Uterus (tissue), 2 donors: ENCODE data around the gene RPS4Y1.
"Not testable (repeated sequence)": the region's sequence is repeated elsewhere in the genome, so short reads cannot be mapped to it uniquely, and the experiment has no call there.

ENCODE experiments used
- POLR2A ChIP-seq, 2 donors: fragments of 450-650 bp; IDR thresholded peaks; one replicate each; pipeline ENCODE4 v1.6.1; 2016; ENCODE audit warnings: antibody characterized with exemption in 2 of 2, mild to moderate bottlenecking in 1 of 2, moderate library complexity in 1 of 2
- TF ChIP-seq, protein P1 (sequence below), 4 experiments: fragments of 200-600 bp in 2 of 4; fragments of 450-650 bp in 2 of 4; sonication (generic) in 2 of 4; IDR thresholded peaks; one replicate each; pipeline ENCODE4 v1.5.1; 2016 to 2019; ENCODE audit warnings: antibody characterized with exemption in 4 of 4, mild to moderate bottlenecking in 2 of 4, moderate library complexity in 1 of 4

DNA sequence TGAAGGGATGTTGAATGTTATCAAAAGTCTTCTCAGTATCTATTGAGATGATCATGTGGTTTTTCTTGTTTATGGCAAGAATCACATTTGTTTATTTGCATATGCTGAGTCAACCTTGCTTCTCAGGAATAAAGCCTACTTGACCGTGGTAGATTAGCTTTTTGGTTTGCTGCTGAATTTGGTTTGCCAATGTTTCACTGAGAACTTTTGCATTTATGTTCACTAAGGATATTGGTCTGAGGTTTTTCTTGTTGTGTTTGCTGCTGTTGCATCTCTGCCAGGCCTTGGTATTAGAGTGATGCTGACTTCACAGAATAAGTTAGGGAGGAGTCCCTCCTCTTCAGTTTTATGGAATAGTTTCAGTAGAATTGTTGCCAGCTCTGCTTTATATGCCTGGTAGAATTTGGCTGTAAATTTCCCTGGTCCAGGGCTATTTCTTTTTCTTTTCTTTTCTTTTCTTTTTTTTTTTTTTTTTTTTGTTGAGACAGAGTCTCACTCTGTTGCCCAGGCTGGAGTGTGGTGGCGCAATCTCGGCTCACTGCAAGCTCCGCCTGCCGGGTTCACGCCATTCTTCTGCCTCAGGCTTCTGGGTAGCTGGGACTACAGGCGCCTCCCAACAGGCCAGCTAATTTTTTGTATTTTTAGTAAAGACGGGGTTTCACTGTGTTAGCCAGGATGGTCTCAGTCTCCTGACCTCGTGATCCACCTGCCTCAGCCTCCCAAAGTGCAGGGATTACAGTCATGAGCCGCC, 24.1 kb upstream of the RPS4Y1 start:
- TF ChIP-seq, protein P1, sequence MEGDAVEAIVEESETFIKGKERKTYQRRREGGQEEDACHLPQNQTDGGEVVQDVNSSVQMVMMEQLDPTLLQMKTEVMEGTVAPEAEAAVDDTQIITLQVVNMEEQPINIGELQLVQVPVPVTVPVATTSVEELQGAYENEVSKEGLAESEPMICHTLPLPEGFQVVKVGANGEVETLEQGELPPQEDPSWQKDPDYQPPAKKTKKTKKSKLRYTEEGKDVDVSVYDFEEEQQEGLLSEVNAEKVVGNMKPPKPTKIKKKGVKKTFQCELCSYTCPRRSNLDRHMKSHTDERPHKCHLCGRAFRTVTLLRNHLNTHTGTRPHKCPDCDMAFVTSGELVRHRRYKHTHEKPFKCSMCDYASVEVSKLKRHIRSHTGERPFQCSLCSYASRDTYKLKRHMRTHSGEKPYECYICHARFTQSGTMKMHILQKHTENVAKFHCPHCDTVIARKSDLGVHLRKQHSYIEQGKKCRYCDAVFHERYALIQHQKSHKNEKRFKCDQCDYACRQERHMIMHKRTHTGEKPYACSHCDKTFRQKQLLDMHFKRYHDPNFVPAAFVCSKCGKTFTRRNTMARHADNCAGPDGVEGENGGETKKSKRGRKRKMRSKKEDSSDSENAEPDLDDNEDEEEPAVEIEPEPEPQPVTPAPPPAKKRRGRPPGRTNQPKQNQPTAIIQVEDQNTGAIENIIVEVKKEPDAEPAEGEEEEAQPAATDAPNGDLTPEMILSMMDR (IDR thresholded peaks at IDR 0.05): not testable (repeated sequence)
- TF ChIP-seq POLR2A (IDR thresholded peaks at IDR 0.05): not testable (repeated sequence)
